ENCODE measurements around the gene BICD1.

DNA sequence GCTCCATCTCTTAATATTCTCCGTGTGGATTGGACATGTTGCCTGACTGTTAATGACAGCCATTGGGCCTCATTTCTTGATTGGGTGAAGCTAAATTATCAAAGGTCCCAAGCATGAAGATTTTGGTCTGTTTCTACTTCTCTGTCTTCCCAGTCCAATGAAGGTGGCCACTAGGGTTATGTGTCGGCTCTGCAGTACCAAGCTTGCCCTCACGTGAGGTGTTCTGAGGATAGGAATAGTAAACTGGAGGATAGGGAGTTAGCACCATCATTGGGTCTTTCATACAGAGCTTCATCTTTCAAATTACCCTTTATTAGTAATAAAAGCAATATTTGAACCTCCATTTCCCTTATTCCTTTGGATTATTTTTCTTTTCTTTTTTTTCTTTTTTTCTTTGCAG lies 21.9 kb upstream of the BICD1 start:
- TF ChIP-seq POLR2A (IDR thresholded peaks at IDR 0.05; ENCODE audit: low read length) (no peak), GATA1 (IDR thresholded peaks at IDR 0.05; ENCODE audit: low read depth, low read length) (no peak)

Measured in erythroblast (primary cell).